Karpas-422 (cell line): ENCODE measurements around the gene ENPEP. TPM values are rescaled to one million over a fixed set of nuclear protein-coding genes. Genes with fewer than 3 reads are reported as not detected.
A peak's percentile ranks its signal among the peaks of the same experiment; 100 is the strongest.
"Not testable (repeated sequence)": the region's sequence is repeated elsewhere in the genome, so short reads cannot be mapped to it uniquely, and the experiment has no call there.

Experiments
- DNase-seq: peaks from one replicate; pipeline ENCODE4 v3.0.0-alpha.2; 2015
- H2AFZ ChIP-seq: fragments of 200-600 bp; sonication (generic); 2 replicates; pipeline ENCODE4 v1.6.1; 2014; ENCODE audit warnings: antibody characterized with exemption, low read length, mixed read lengths
- H3K27ac ChIP-seq: fragments of 200-600 bp; sonication (generic); 2 replicates; pipeline ENCODE4 v1.5.1; 2014; ENCODE audit warnings: mild to moderate bottlenecking, low read length, moderate library complexity
- H3K27me3 ChIP-seq: fragments of 200-600 bp; sonication (generic); 2 replicates; pipeline ENCODE4 v1.6.1; 2014; ENCODE audit warnings: low read length, mixed read lengths
- H3K36me3 ChIP-seq: fragments of 200-600 bp; sonication (generic); 2 replicates; pipeline ENCODE4 v1.6.1; 2014; ENCODE audit warnings: low read length, mixed read lengths; ENCODE audit not compliant: insufficient read depth
- H3K4me1 ChIP-seq: fragments of 200-600 bp; sonication (generic); 2 replicates; pipeline ENCODE4 v1.6.1; 2014; ENCODE audit warnings: mild to moderate bottlenecking, low read length, mixed read lengths
- H3K4me2 ChIP-seq: fragments of 200-600 bp; sonication (generic); 2 replicates; pipeline ENCODE4 v1.6.1; 2014; ENCODE audit warnings: low read length, low read depth, mild to moderate bottlenecking; ENCODE audit not compliant: poor library complexity, severe bottlenecking
- H3K4me3 ChIP-seq: fragments of 200-600 bp; sonication (generic); 2 replicates; pipeline ENCODE4 v1.5.1; 2014; ENCODE audit warnings: mild to moderate bottlenecking, antibody characterized with exemption, low read length, mixed read lengths
- H3K79me2 ChIP-seq: fragments of 200-600 bp; sonication (generic); 2 replicates; pipeline ENCODE4 v1.6.1; 2014; ENCODE audit warnings: mild to moderate bottlenecking, low read length, mixed read lengths
- H3K9ac ChIP-seq: fragments of 200-600 bp; sonication (generic); 2 replicates; pipeline ENCODE4 v1.6.0; 2014; ENCODE audit warnings: low read length
- H3K9me2 ChIP-seq: fragments of 200-600 bp; sonication (generic), shearing (Covaris generic); replicated peaks from 2 replicates; pipeline ENCODE4 v1.6.0; 2014; ENCODE audit warnings: mild to moderate bottlenecking, low read length, moderate library complexity; ENCODE audit not compliant: insufficient read depth
- H3K9me3 ChIP-seq: fragments of 300-700, 200-600 bp; sonication (generic); 2 replicates; pipeline ENCODE4 v1.6.1; 2014; ENCODE audit warnings: low read length, mixed read lengths
- H4K20me1 ChIP-seq: fragments of 200-600 bp; sonication (generic); 2 replicates; pipeline ENCODE4 v1.6.1; 2014; ENCODE audit warnings: mild to moderate bottlenecking, antibody characterized with exemption, low read length, low read depth; ENCODE audit not compliant: insufficient read depth
- total RNA-seq: library from RNA; depleted of rRNA; stranded (reverse); fragments of >200 nt; shearing (Covaris generic); gene quantifications from 2 replicates; pipeline ENCODE4 v1.2.3, GENCODE V29; 2014; ENCODE audit warnings: low replicate concordance

The ENPEP gene
- total RNA-seq, 1 experiment from 2014 or later = not detected

DNA sequence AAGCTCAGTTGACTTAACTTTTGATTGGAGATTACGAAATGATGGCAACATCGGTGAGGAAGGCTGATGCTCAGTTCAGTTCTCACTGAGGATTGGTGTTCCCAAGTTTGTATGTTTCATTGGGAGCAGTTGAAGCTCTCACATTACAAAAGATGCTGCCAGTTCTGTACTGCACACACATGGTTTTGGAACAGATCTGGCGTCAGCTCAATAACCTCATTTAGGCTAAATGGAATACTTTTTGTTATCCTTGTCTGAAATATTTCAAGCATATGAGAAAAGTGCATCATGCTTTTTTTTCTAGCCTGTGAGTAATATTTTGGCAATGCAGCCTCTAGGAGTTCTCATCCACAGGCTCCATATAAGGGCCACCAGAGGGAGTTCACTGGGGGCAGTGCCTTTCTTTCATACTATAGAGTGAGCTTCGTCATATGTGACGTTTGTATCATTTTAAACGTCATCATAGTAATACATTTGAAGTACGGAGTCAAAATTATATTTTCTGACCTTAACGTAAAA, 4.1 kb downstream of the ENPEP start:
- peaks cover 9% of the 10 kb centered on the region for H3K4me1 ChIP-seq
- H3K9ac ChIP-seq = no peak overlapping the region
- H3K27ac ChIP-seq = no peak overlapping the region
- H3K27me3 ChIP-seq = no peaks in the 10 kb centered on the region
- no peaks in the 10 kb centered on the region for H3K36me3 ChIP-seq
- no peak overlapping the region for H3K4me3 ChIP-seq
- no peak overlapping the region for H3K4me2 ChIP-seq
- no peaks in the 10 kb centered on the region for H3K9me2 ChIP-seq
- no peaks in the 10 kb centered on the region for H3K9me3 ChIP-seq
- no peaks in the 10 kb centered on the region for H3K79me2 ChIP-seq
- H4K20me1 ChIP-seq = no peaks in the 10 kb centered on the region
- no peak for DNase-seq
- H2AFZ ChIP-seq = no peak overlapping the region

DNA sequence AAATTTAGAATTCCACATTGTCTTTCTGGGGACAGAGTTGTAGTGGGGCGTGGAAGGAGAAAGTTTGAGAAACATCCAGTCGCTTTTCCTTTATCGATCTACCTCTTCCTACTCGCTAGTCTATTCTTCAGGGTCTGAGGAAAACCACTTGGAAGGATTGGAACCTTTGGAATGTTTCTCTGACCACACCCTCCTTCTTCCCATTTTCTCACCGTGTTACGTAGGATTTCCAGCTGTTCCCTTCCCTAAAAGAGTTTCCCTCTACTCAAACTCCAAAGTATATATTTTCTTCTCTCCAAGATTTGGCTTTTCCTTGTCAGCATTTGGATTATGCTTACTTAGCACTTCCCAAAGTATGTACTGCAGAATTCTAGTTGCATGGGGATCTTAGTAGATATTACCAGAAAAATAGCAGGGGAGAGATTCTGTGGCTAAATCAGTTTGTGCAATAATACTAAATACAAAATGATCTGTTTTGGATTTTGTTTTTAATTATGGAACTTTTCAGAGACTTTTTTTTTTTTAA, 4.9 kb downstream of the ENPEP start:
- Histone ChIP-seq H2AFZ (no peak overlapping the region), H3K36me3 (no peaks in the 10 kb centered on the region), H3K9me2 (no peaks in the 10 kb centered on the region), H3K9me3 (no peaks in the 10 kb centered on the region), H3K27ac (no peak overlapping the region), H4K20me1 (no peaks in the 10 kb centered on the region), H3K4me3 (no peak overlapping the region), H3K4me1 (peaks cover 9% of the 10 kb centered on the region), H3K4me2 (no peak overlapping the region), H3K9ac (no peak overlapping the region), H3K79me2 (no peaks in the 10 kb centered on the region), H3K27me3 (no peaks in the 10 kb centered on the region)
- DNase-seq = no peak

DNA sequence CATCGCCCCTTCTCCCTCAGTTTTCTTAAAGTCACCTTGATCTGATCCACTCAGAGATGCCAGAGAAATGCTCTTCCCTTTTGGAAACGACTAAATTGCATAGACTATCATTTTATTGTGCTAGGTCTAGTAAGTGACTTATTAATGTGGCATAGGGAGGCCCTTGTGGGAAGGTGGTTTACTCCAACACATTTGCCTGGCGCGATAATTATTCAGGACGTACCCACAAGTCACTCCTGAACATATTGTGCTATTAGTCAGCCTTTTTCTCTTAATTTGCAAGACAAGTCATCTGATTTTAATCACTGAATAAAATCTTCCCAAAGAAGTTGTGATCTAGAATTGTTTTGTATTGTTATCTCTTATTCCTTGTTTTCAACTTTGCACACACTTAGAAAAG, 7.6 kb downstream of the ENPEP start:
- DNase-seq = no peak
- H3K4me2 ChIP-seq = no peak overlapping the region
- no peak overlapping the region for H3K9ac ChIP-seq
- H4K20me1 ChIP-seq = no peaks in the 10 kb centered on the region
- no peak overlapping the region for H3K27ac ChIP-seq
- H3K4me3 ChIP-seq = no peak overlapping the region
- H2AFZ ChIP-seq = no peak overlapping the region
- H3K4me1 ChIP-seq = peaks cover 9% of the 10 kb centered on the region
- H3K27me3 ChIP-seq = no peaks in the 10 kb centered on the region
- no peaks in the 10 kb centered on the region for H3K9me3 ChIP-seq
- H3K79me2 ChIP-seq = no peaks in the 10 kb centered on the region
- H3K36me3 ChIP-seq = no peaks in the 10 kb centered on the region
- no peaks in the 10 kb centered on the region for H3K9me2 ChIP-seq

DNA sequence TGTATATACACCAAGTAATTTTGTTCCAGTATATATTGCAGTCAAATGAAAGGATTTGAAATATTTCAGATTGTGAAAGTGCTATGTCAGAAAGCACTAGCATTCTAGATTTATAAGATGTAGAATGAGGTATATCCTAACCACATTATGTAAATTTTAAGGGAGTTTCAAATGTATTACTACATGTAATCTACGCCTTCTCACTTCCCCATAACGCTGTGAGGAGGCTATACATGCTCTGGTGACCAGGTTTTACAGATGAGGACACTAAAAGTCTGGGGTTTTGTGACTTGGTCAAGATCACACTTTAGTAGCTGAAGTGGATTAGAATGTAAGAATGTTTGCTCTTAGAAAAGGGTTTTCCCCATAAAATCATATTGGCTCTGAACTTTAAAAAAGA, 8.1 kb downstream of the ENPEP start:
- Histone ChIP-seq H3K9ac (no peak overlapping the region), H3K4me1 (peaks cover 9% of the 10 kb centered on the region), H4K20me1 (no peaks in the 10 kb centered on the region), H3K9me3 (no peaks in the 10 kb centered on the region), H3K4me2 (peak overlapping the region; percentile 11), H3K27ac (no peak overlapping the region), H3K4me3 (no peak overlapping the region), H3K36me3 (no peaks in the 10 kb centered on the region), H3K27me3 (no peaks in the 10 kb centered on the region), H2AFZ (peak overlapping the region; percentile 28; the same call in 1 of the 2 replicates), H3K79me2 (no peaks in the 10 kb centered on the region), H3K9me2 (no peaks in the 10 kb centered on the region)
- peak; percentile 60 for DNase-seq

DNA sequence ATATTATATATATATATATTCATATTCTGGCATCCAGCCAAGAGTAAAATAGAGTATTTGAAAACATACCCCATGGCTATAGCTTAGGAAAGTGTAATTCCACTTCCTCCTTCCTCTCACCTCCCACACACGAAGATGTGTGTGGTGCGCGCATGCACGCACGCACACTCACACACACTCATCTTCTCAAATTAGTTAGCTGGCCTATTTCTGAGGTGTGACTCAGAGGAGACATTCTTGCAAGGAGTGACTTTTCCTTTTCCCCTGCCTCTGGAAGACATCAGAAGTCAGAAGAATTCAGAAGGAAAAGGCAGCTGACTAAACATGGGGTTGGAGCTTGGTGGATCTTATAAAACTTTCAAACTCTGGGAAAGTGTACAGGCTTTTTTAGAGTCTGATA, 8.8 kb downstream of the ENPEP start:
- Histone ChIP-seq H3K4me3 (no peak overlapping the region), H3K9ac (no peak overlapping the region), H3K27ac (no peak overlapping the region), H3K36me3 (no peaks in the 10 kb centered on the region), H3K27me3 (no peaks in the 10 kb centered on the region), H2AFZ (no peak overlapping the region), H4K20me1 (no peaks in the 10 kb centered on the region), H3K4me2 (no peak overlapping the region), H3K79me2 (no peaks in the 10 kb centered on the region), H3K9me2 (no peaks in the 10 kb centered on the region), H3K4me1 (peaks cover 9% of the 10 kb centered on the region), H3K9me3 (no peaks in the 10 kb centered on the region)
- DNase-seq = no peak

DNA sequence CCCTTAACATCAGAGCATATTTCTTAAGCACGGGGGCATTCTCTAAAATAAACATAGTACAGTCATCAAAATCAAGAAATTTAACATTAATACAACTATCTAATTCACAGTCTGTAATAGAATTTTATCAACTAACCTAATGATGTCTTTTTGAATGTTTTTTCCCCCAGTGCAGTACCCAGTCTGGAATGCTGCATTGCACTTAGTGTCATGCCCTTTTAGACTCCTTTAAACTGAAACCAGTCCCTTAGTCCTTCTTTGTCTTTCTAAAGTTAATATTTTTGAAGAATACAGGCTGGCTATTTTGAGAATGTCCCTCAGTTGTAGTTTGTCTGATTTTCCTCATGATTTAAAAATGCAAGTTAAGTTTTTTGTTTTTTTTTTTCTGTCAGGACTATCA, 9.5 kb downstream of the ENPEP start:
- Histone ChIP-seq H3K27me3 (no peaks in the 10 kb centered on the region), H3K4me1 (peaks cover 9% of the 10 kb centered on the region)

DNA sequence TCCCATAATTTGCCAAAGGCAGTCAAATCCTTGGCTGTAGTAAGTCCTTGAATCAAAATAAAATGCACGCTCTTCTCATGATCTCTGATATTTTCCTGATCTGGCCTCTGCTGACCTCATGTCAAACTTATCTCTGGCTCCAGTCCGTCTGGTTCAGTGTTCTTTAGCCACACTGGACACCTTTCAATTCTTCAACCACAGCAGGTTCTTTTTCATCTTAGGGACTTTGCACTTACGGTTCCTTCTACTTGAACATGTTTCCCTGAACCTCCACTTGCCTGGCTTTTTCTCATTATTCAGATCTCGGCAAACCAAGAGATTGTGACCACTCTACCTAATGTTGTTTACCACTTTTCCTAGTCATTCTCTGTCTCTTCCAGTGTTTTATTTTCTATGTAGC, 10.3 kb downstream of the ENPEP start:
- H4K20me1 ChIP-seq = no peaks in the 10 kb centered on the region
- H3K4me3 ChIP-seq = no peak overlapping the region
- H3K27me3 ChIP-seq = no peaks in the 10 kb centered on the region
- H3K9ac ChIP-seq = no peak overlapping the region
- no peaks in the 10 kb centered on the region for H3K9me3 ChIP-seq
- no peak for DNase-seq
- no peaks in the 10 kb centered on the region for H3K79me2 ChIP-seq
- no peak overlapping the region for H3K27ac ChIP-seq
- H2AFZ ChIP-seq = no peak overlapping the region
- no peaks in the 10 kb centered on the region for H3K9me2 ChIP-seq
- no peak overlapping the region for H3K4me2 ChIP-seq
- peaks cover 9% of the 10 kb centered on the region for H3K4me1 ChIP-seq
- H3K36me3 ChIP-seq = no peaks in the 10 kb centered on the region

More for the DNA sequence above, 9.5 kb downstream of the ENPEP start:
- DNase-seq = no peak
- Histone ChIP-seq H2AFZ (no peak overlapping the region), H3K9me3 (no peaks in the 10 kb centered on the region), H3K36me3 (no peaks in the 10 kb centered on the region), H3K9ac (no peak overlapping the region), H4K20me1 (no peaks in the 10 kb centered on the region), H3K9me2 (no peaks in the 10 kb centered on the region), H3K4me2 (no peak overlapping the region), H3K79me2 (no peaks in the 10 kb centered on the region), H3K4me3 (no peak overlapping the region), H3K27ac (no peak overlapping the region)

DNA sequence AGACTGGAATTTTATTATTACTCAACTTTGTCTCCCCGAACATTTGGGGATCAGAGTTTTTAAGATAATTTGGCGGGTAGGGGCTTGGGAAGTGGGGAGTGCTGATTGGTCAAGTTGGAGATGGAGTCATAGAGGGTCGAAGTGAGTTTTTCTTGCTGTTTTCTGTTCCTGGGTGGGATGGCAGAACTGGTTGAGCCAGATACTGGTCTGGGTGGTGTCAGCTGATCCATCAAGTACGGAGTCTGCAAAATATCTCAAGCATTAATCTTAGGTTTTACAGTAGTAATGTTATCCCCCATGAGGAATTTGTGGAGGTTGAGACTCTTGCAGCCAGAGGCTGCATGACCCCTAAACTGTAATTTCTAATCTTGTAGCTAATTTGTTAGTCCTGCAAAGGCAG, 10.9 kb downstream of the ENPEP start:
- not testable (repeated sequence) for H4K20me1 ChIP-seq, H3K9me3 ChIP-seq, H3K9ac ChIP-seq, H3K36me3 ChIP-seq, H3K27ac ChIP-seq, H3K79me2 ChIP-seq, H3K27me3 ChIP-seq, DNase-seq, H3K9me2 ChIP-seq, H2AFZ ChIP-seq, H3K4me3 ChIP-seq, H3K4me2 ChIP-seq, H3K4me1 ChIP-seq

DNA sequence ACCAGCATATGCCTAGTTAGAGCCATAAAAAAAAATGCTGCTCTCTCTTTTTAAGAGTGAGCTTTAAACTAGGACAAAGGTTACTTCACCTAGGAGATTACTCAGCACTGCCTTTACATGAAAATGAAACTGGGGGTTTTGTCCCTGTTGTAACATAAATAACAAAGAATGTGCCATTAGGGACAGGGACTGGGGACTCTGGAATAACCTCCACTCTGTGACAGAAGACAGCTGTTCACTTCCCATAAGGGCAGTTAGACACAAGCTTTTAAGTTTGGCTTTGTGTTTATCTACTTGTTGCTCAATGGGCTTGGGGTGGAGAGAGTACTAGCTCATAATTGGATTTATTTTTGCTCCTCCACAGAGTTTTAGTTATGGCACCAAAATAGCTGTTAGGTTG, 11.9 kb downstream of the ENPEP start:
- H3K4me3 ChIP-seq = no peak overlapping the region
- no peak overlapping the region for H2AFZ ChIP-seq
- no peaks in the 10 kb centered on the region for H3K79me2 ChIP-seq
- H4K20me1 ChIP-seq = no peaks in the 10 kb centered on the region
- H3K9ac ChIP-seq = no peak overlapping the region
- H3K4me2 ChIP-seq = no peak overlapping the region
- no peak overlapping the region for H3K27ac ChIP-seq
- no peak for DNase-seq
- no peaks in the 10 kb centered on the region for H3K27me3 ChIP-seq
- no peaks in the 10 kb centered on the region for H3K9me3 ChIP-seq
- no peaks in the 10 kb centered on the region for H3K9me2 ChIP-seq
- peaks cover 9% of the 10 kb centered on the region for H3K4me1 ChIP-seq
- no peaks in the 10 kb centered on the region for H3K36me3 ChIP-seq
